H1 (cell line): ENCODE results near the gene TAOK1. TPM values are rescaled to one million over a fixed set of nuclear protein-coding genes. Genes with fewer than 3 reads are reported as not detected.
A peak's percentile ranks its signal among the peaks of the same experiment; 100 is the strongest.

Experiments used
- CTCF ChIA-PET: fragments of 300-600 bp; sonication (Branson Sonifier 250); formaldehyde crosslinking; loops from one replicate; lab custom pipeline; 2021; ENCODE audit not compliant: partially characterized antibody; lab: Charles Lee
- POLR2A ChIA-PET: fragments of 300-600 bp; sonication (Branson Sonifier 250); formaldehyde crosslinking; loops from one replicate; lab custom pipeline; 2021; ENCODE audit warnings: inconsistent platforms; ENCODE audit not compliant: partially characterized antibody; lab: Charles Lee
- DNase-seq, 2 experiments: peaks; one replicate each; pipeline versions ENCODE4 v3.0.0 to v3.0.0-alpha.2; 2010 to 2022; ENCODE audit warnings: low spot score in 2 of 2, low read depth in 1 of 2, mixed read lengths in 1 of 2
- FAIRE-seq: peaks from 2 replicates; lab custom pipeline; 2011; peaks lifted over from hg19 to GRCh38; lab: Jason Lieb, UNC
- H2AFZ ChIP-seq: 2 replicates; pipeline ENCODE4 v1.8.1; 2012; ENCODE audit warnings: low read length, inconsistent platforms
- H2AK5ac ChIP-seq: 2 replicates; pipeline ENCODE4 v1.6.1; 2013; ENCODE audit warnings: low read depth, low read length
- H2BK120ac ChIP-seq: replicated peaks from 2 replicates; pipeline ENCODE3; 2013; ENCODE audit warnings: low read depth, low read length, inconsistent platforms
- H2BK12ac ChIP-seq: 2 replicates; pipeline ENCODE4 v1.6.1; 2013; ENCODE audit warnings: low read depth, low read length
- H2BK15ac ChIP-seq: 2 replicates; pipeline ENCODE4 v1.6.1; 2013; ENCODE audit warnings: low read length
- H2BK20ac ChIP-seq: 2 replicates; pipeline ENCODE4 v1.6.1; 2013; ENCODE audit warnings: low read length
- H2BK5ac ChIP-seq: 2 replicates; pipeline ENCODE4 v1.6.1; 2013; ENCODE audit warnings: low read depth, low read length
- H3K14ac ChIP-seq: 2 replicates; pipeline ENCODE4 v1.6.1; 2013; ENCODE audit warnings: inconsistent platforms; ENCODE audit not compliant: insufficient read length
- H3K18ac ChIP-seq: 2 replicates; pipeline ENCODE4 v1.6.1; 2013; ENCODE audit warnings: low read length; ENCODE audit errors: extremely low read depth
- H3K23ac ChIP-seq: 2 replicates; pipeline ENCODE4 v1.6.1; 2013; ENCODE audit warnings: inconsistent platforms; ENCODE audit not compliant: insufficient read length
- H3K23me2 ChIP-seq: 2 replicates; pipeline ENCODE4 v1.6.1; 2013; ENCODE audit warnings: low read depth, low read length
- H3K27ac ChIP-seq: 2 replicates; pipeline ENCODE4 v1.6.1; 2011; ENCODE audit warnings: low read depth, low read length, inconsistent platforms
- H3K27me3 ChIP-seq, 4 experiments: replicated peaks in 1 of 4; 1 replicate in 1 of 4; 2 replicates in 3 of 4; pipeline versions ENCODE4 v1.6.1 to v1.8.1; 2011 to 2013; ENCODE audit warnings: low read length in 3 of 4, mild to moderate bottlenecking in 3 of 4, inconsistent platforms in 2 of 4, mixed read lengths in 2 of 4, moderate library complexity in 1 of 4; ENCODE audit not compliant: control insufficient read depth in 3 of 4, insufficient read depth in 3 of 4; ENCODE audit errors: extremely low read depth in 1 of 4
- H3K36me3 ChIP-seq, 4 experiments: 2 replicates each; pipeline versions ENCODE4 v1.6.1 to v1.8.1; 2011 to 2013; ENCODE audit warnings: mild to moderate bottlenecking in 4 of 4, low read length in 3 of 4, moderate library complexity in 2 of 4, control low read depth in 1 of 4, inconsistent platforms in 1 of 4; ENCODE audit not compliant: insufficient read depth in 4 of 4, control insufficient read depth in 2 of 4
- H3K4ac ChIP-seq: replicated peaks from 2 replicates; pipeline ENCODE3; 2013; ENCODE audit warnings: low read length, low read depth, mixed read lengths, inconsistent platforms; ENCODE audit not compliant: insufficient read length
- H3K4me1 ChIP-seq, 4 experiments: replicated peaks in 1 of 4; 1 replicate in 1 of 4; 2 replicates in 3 of 4; pipeline versions ENCODE4 v1.6.1 to v1.8.1; 2011 to 2013; ENCODE audit warnings: low read length in 3 of 4, inconsistent platforms in 2 of 4, mixed read lengths in 1 of 4; ENCODE audit not compliant: insufficient read depth in 4 of 4, control insufficient read depth in 3 of 4
- H3K4me2 ChIP-seq, 2 experiments: 2 replicates each; pipeline versions ENCODE4 v1.6.1 to v1.8.1; 2011 to 2013; ENCODE audit warnings: low read depth in 2 of 2, low read length in 2 of 2, control low read depth in 1 of 2, inconsistent platforms in 1 of 2, mild to moderate bottlenecking in 1 of 2; ENCODE audit not compliant: insufficient read depth in 1 of 2
- H3K4me3 ChIP-seq, 4 experiments: fragments of 200-600, 300-600 bp in 1 of 4; sonication (generic), shearing (Covaris generic), sonication (Bioruptor Twin) in 1 of 4; 2 replicates each; pipeline versions ENCODE4 v1.5.1 to v1.8.1; 2011 to 2016; ENCODE audit warnings: low read length in 4 of 4, low read depth in 3 of 4, control low read depth in 2 of 4, inconsistent platforms in 2 of 4, mild to moderate bottlenecking in 2 of 4, mixed read lengths in 1 of 4, moderate library complexity in 1 of 4; ENCODE audit not compliant: insufficient read depth in 2 of 4; ENCODE audit errors: extremely low read depth in 1 of 4
- H3K56ac ChIP-seq: replicated peaks from 2 replicates; pipeline ENCODE3; 2013; ENCODE audit warnings: low read depth, mild to moderate bottlenecking, mixed read lengths, low read length, inconsistent platforms; ENCODE audit not compliant: insufficient read length
- H3K79me1 ChIP-seq: 2 replicates; pipeline ENCODE4 v1.6.1; 2013; ENCODE audit warnings: low read depth, low read length, control low read depth
- H3K79me2 ChIP-seq, 2 experiments: 2 replicates each; pipeline versions ENCODE4 v1.6.1 to v1.8.1; 2012 to 2013; ENCODE audit warnings: low read length in 2 of 2, mild to moderate bottlenecking in 2 of 2, inconsistent platforms in 1 of 2; ENCODE audit not compliant: insufficient read depth in 2 of 2, control insufficient read depth in 1 of 2
- H3K9ac ChIP-seq, 4 experiments: replicated peaks in 1 of 4; 1 replicate in 1 of 4; 2 replicates in 3 of 4; pipeline versions ENCODE4 v1.6.1 to v1.8.1; 2011 to 2013; ENCODE audit warnings: low read depth in 3 of 4, low read length in 3 of 4, control low read depth in 2 of 4, mild to moderate bottlenecking in 2 of 4, moderate library complexity in 2 of 4, inconsistent platforms in 1 of 4; ENCODE audit errors: extremely low read depth in 1 of 4
- H3K9me3 ChIP-seq, 2 experiments: 2 replicates each; pipeline versions ENCODE4 v1.6.1 to v1.8.1; 2012 to 2013; ENCODE audit warnings: mild to moderate bottlenecking in 2 of 2, moderate library complexity in 2 of 2, control low read depth in 1 of 2, inconsistent platforms in 1 of 2, low read depth in 1 of 2, low read length in 1 of 2, mixed read lengths in 1 of 2; ENCODE audit not compliant: insufficient read depth in 2 of 2
- H4K20me1 ChIP-seq, 2 experiments: replicated peaks in 1 of 2; 2 replicates each; pipeline versions ENCODE3 to v1.8.1; 2011 to 2013; ENCODE audit warnings: inconsistent platforms in 2 of 2, low read length in 2 of 2, mild to moderate bottlenecking in 1 of 2; ENCODE audit not compliant: insufficient read depth in 2 of 2, control insufficient read depth in 1 of 2
- H4K5ac ChIP-seq: 2 replicates; pipeline ENCODE4 v1.6.1; 2013; ENCODE audit warnings: low read length, low read depth, mixed read lengths, inconsistent platforms; ENCODE audit not compliant: insufficient read length
- H4K8ac ChIP-seq: 2 replicates; pipeline ENCODE4 v1.8.0; 2013; ENCODE audit warnings: mild to moderate bottlenecking, moderate library complexity, low read length, inconsistent platforms; ENCODE audit not compliant: insufficient read depth; ENCODE audit errors: extremely low read depth
- H4K91ac ChIP-seq: replicated peaks from 2 replicates; pipeline ENCODE3; 2013; ENCODE audit warnings: low read length, mixed read lengths, inconsistent platforms; ENCODE audit not compliant: insufficient read length
- CHD1 ChIP-seq: IDR thresholded peaks from 2 replicates; pipeline ENCODE4 v1.6.1; 2012; ENCODE audit warnings: low read depth, low read length, improper control_type of control experiment
- PHF8 ChIP-seq: fragments of 200-600 bp; sonication (generic); conservative IDR thresholded peaks from 2 replicates; pipeline ENCODE4 v1.7.1; 2012; ENCODE audit warnings: low read depth, mild to moderate bottlenecking, inconsistent platforms, low read length, moderate library complexity
- RNF2 ChIP-seq: fragments of 200-900, 300-1000 bp; sonication (generic); IDR thresholded peaks from 2 replicates; pipeline ENCODE4 v1.7.1; 2016; ENCODE audit warnings: borderline replicate concordance, low read depth, mild to moderate bottlenecking, antibody characterized with exemption, low read length; ENCODE audit not compliant: poor library complexity, severe bottlenecking; ENCODE audit errors: missing control alignments
- RXRA ChIP-seq: IDR thresholded peaks from 2 replicates; pipeline ENCODE4 v1.6.1; 2011; ENCODE audit warnings: low read depth, mild to moderate bottlenecking, low read length, moderate library complexity; ENCODE audit not compliant: insufficient read depth
- SIN3A ChIP-seq, 2 experiments: IDR thresholded peaks in 1 of 2; conservative IDR thresholded peaks in 1 of 2; 2 replicates each; pipeline ENCODE4 v1.6.1; 2011 to 2012; ENCODE audit warnings: low read length in 2 of 2, improper control_type of control experiment in 1 of 2, low read depth in 1 of 2, mild to moderate bottlenecking in 1 of 2
- WGBS, 2 experiments: shearing (Covaris generic) in 1 of 2; methylation state at CpG; one replicate each; pipeline versions ENCODE4 v1.1.6 to v1.1.7; 2013 to 2015; ENCODE audit warnings: low lambda C conversion rate in 2 of 2, mixed read lengths in 2 of 2, inconsistent platforms in 1 of 2, low coverage in 1 of 2, missing lambda C conversion rate in 1 of 2; ENCODE audit not compliant: insufficient replicate concordance in 2 of 2, insufficient coverage in 1 of 2, insufficient read length in 1 of 2; ENCODE audit errors: extremely low coverage in 1 of 2, missing lambda C conversion rate in 1 of 2; 5-methylcytosine and 5-hydroxymethylcytosine counted together
- polyA plus RNA-seq, 7 experiments: library from polyadenylated mRNA; depleted of rRNA in 3 of 7; stranded (reverse) in 5 of 7; unstranded in 2 of 7; fragments of >200 nt in 5 of 7; fragments of 200-250 nt in 2 of 7; gene quantifications; 1 replicate in 5 of 7; 2 replicates in 1 of 7; 4 replicates in 1 of 7; pipeline versions ENCODE4 v1.2.1 to v1.2.3, GENCODE V29; 2011 to 2013; ENCODE audit warnings: missing spikeins in 2 of 7, mixed read lengths in 2 of 7
- total RNA-seq: library from RNA; stranded (reverse); fragmentation: NEBNext Ultra II Directional; extraction: Animal tissue kit (Norgen Biotek cat#: 25700); gene quantifications from 2 replicates; pipeline ENCODE4 v1.2.1, GENCODE V29; 2021

The TAOK1 gene
- total and polyA plus RNA-seq, 2 of the 8 experiments (the other 6 are each of a cell fraction or from before 2014, with no cell fraction given) = 12.2 to 90.6 TPM

GRCh38 chr17:29590411-29591145 is 200.4 kb downstream of the TAOK1 start:
- Histone ChIP-seq H3K27ac (no peak overlapping the region), H4K20me1 (peaks cover 14 to 28% of the 10 kb centered on the region in 2 experiments), H3K23me2 (peaks cover 36% of the 10 kb centered on the region; the same call in 1 of the 2 replicates), H3K9me3 (no peaks in the 10 kb centered on the region), H3K79me2 (peaks cover 0 to 40% of the 10 kb centered on the region in 2 experiments; a peak in 2 of 4 replicates), H3K23ac (no peak overlapping the region), H3K56ac (no peak overlapping the region), H3K4me2 (peak overlapping the region; percentile 80 to 93), H2BK20ac (no peak overlapping the region), H3K27me3 (peaks cover 0 to 6% (median 5%) of the 10 kb centered on the region in 4 experiments; a peak in 2 of 7 replicates), H3K4me3 (peak overlapping the region; percentile 56 to 76 (median 64)), H2BK15ac (peak overlapping the region; percentile 97), H3K14ac (no peak overlapping the region), H3K36me3 (no peaks in the 10 kb centered on the region), H3K18ac (peak overlapping the region; percentile 78), H2AK5ac (no peak overlapping the region; the same call in 1 of the 2 replicates), H3K9ac (peak overlapping the region in 2 of 4 experiments; percentile 28 to 31; a peak in 2 of 7 replicates), H4K91ac (peak overlapping the region; percentile 75), H3K79me1 (peaks cover 15% of the 10 kb centered on the region), H3K4me1 (peaks cover 0 to 43% (median 35%) of the 10 kb centered on the region in 4 experiments; a peak in 6 of 7 replicates), H2AFZ (no peak overlapping the region), H3K4ac (peak overlapping the region; percentile 97), H4K8ac (peak overlapping the region; percentile 73), H4K5ac (peak overlapping the region; percentile 46), H2BK5ac (peak overlapping the region; percentile 75; the same call in 1 of the 2 replicates), H2BK12ac (peak overlapping the region; percentile 68; the same call in 1 of the 2 replicates), H2BK120ac (peak overlapping the region; percentile 1)
- ChIA-PET CTCF (interaction anchor here (0.6 to 5.0 kb wide), 5 partner anchors 15 to 36 kb away, joined by 3 to 167 read pairs (median 4); partner anchors contain the start of gene TP53I13), POLR2A (interaction anchor here (0.6 to 3.6 kb wide), 8 partner anchors 9 to 298 kb away, joined by 3 to 30 read pairs (median 8); partner anchors contain the start of genes NUFIP2 and TAOK1)
- TF ChIP-seq PHF8 = no peak; the same call in 1 of the 2 replicates
- TF ChIP-seq CHD1 = no peak
- no peak for TF ChIP-seq RXRA
- TF ChIP-seq SIN3A (conservative IDR thresholded peaks at IDR 0.05 in 1 of 2, IDR thresholded peaks at IDR 0.05 in 1 of 2; ENCODE audit: low read depth in 1 of 2, low read length in 2 of 2) = 0 out of 4 replicates have a peak, but pooled peaks of 1 of the 2 experiments have one; percentile 6
- no peak for TF ChIP-seq RNF2
- 18% methylated on average over 30 of the region's 30 CpGs; no CpG with 5 or more reads in 1 of the 2 experiments for WGBS, 2 experiments
- FAIRE-seq (no peak), DNase-seq (peak in 1 of 2 experiments; percentile 55)
